MCF 10A (cell line): Measurements from ENCODE around the gene SLC35F4. TPM values are rescaled to one million over a fixed set of nuclear protein-coding genes. Genes with fewer than 3 reads are reported as not detected.

Experiments used
- BruUV-seq: library from RNA; stranded (reverse); fragments of 400-500 nt; replicated peaks from 2 replicates; lab custom pipeline; 2021; lab: Mats Ljungman, UMichigan
- CTCF ChIA-PET: fragments of 300-600 bp; sonication (Branson Sonifier 250); formaldehyde crosslinking; extraction: SDS; loops from one replicate; lab custom pipeline; 2021; ENCODE audit warnings: antibody characterized with exemption, inconsistent platforms; lab: Yijun Ruan, JAX
- POLR2A ChIA-PET: fragments of 300-600, 350-650 bp; sonication (Branson Sonifier 250); formaldehyde crosslinking; extraction: SDS; loops from one replicate; lab custom pipeline; 2020; ENCODE audit warnings: antibody characterized with exemption, inconsistent platforms; lab: Yijun Ruan, JAX
- DNase-seq: peaks from one replicate; pipeline ENCODE4 v3.0.0-alpha.2; 2018; ENCODE audit not compliant: unreplicated experiment
- H3K27ac Mint-ChIP-seq: one replicate; pipeline ENCODE4 v1.8.0; 2022; ENCODE audit warnings: mild to moderate bottlenecking, low read depth, mixed read lengths; ENCODE audit not compliant: unreplicated experiment
- H3K27me3 Mint-ChIP-seq: one replicate; pipeline ENCODE4 v1.8.0; 2022; ENCODE audit warnings: mixed read lengths; ENCODE audit not compliant: insufficient read depth, unreplicated experiment
- H3K36me3 Mint-ChIP-seq: one replicate; pipeline ENCODE4 v1.8.0; 2022; ENCODE audit warnings: mild to moderate bottlenecking, moderate library complexity, mixed read lengths; ENCODE audit not compliant: insufficient read depth, unreplicated experiment
- H3K4me1 Mint-ChIP-seq: one replicate; pipeline ENCODE4 v1.8.0; 2022; ENCODE audit warnings: mixed read lengths; ENCODE audit not compliant: insufficient read depth, unreplicated experiment
- H3K4me3 Mint-ChIP-seq: one replicate; pipeline ENCODE4 v1.8.0; 2022; ENCODE audit warnings: mild to moderate bottlenecking, moderate library complexity, mixed read lengths; ENCODE audit not compliant: unreplicated experiment
- H3K9me3 Mint-ChIP-seq: one replicate; pipeline ENCODE4 v1.8.0; 2022; ENCODE audit warnings: mixed read lengths; ENCODE audit not compliant: unreplicated experiment
- intact Hi-C: fragments of 100-400 bp; cut with micrococcal nuclease; formaldehyde crosslinking; loops from 2 replicates; pipeline ENCODE4 v1.14.1; 2022
- total RNA-seq: library from RNA; stranded (reverse); gene quantifications from 2 replicates; pipeline ENCODE4 v1.2.3, GENCODE V29; 2022
- TF ChIP-seq, protein P1 (sequence below): fragments of 200-600 bp; IDR thresholded peaks from one replicate; pipeline ENCODE4 v1.8.0; 2022; ENCODE audit warnings: antibody characterized with exemption, mild to moderate bottlenecking; ENCODE audit not compliant: unreplicated experiment

Gene SLC35F4
- total RNA-seq, 1 experiment from 2014 or later = not detected

DNA sequence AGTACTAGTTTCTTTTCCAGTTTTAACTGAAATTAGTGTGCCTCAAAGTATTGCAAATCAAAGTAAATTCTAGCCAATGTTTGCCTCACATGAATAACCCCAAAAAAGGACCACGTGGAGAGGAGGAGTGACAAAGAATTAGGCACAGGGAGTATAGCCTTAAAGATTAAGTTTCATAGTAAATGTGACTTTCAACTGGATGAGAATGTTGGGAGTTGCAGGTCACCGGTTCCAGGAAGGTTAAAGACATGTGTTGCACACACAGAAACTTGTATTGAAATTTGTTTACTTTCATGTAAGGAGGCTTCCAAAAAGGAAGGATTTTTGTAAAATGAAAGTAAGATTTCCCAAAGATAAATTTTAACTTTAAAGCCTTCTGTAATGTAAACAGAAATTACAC lies 283.1 kb downstream of the SLC35F4 start:
- CTCF ChIA-PET = no interaction called here
- TF ChIP-seq, protein P1, sequence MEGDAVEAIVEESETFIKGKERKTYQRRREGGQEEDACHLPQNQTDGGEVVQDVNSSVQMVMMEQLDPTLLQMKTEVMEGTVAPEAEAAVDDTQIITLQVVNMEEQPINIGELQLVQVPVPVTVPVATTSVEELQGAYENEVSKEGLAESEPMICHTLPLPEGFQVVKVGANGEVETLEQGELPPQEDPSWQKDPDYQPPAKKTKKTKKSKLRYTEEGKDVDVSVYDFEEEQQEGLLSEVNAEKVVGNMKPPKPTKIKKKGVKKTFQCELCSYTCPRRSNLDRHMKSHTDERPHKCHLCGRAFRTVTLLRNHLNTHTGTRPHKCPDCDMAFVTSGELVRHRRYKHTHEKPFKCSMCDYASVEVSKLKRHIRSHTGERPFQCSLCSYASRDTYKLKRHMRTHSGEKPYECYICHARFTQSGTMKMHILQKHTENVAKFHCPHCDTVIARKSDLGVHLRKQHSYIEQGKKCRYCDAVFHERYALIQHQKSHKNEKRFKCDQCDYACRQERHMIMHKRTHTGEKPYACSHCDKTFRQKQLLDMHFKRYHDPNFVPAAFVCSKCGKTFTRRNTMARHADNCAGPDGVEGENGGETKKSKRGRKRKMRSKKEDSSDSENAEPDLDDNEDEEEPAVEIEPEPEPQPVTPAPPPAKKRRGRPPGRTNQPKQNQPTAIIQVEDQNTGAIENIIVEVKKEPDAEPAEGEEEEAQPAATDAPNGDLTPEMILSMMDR = no peak
- Mint-ChIP-seq H3K4me1 (no peaks in the 10 kb centered on the region), H3K27me3 (no peaks in the 10 kb centered on the region), H3K36me3 (no peaks in the 10 kb centered on the region), H3K9me3 (peaks cover 4% of the 10 kb centered on the region), H3K4me3 (no peak overlapping the region), H3K27ac (no peak overlapping the region)
- no peak for DNase-seq
- intact Hi-C loops = no loop called here
- POLR2A ChIA-PET = no interaction called here
- no TSS peak for BruUV-seq

DNA sequence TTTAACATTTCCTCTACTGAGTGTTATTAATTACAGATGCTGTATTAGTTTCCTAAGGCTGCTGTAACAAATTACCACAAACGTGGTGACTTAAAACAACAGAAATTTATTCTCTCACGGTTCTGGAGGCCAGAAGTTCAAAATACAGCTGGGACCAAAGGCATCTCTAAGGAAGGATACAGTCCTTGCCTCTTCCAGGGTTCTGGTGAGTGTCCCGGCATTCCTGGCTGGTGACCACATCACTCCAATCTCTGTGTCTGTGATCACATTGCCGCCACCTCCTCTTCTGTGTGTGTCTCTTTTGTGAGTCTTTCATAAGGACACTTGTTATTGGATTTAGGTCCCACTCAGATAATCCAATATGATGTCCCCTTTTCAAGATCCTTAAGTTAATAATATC lies 287.1 kb downstream of the SLC35F4 start:
- Mint-ChIP-seq H3K36me3 (no peaks in the 10 kb centered on the region), H3K9me3 (no peaks in the 10 kb centered on the region), H3K4me3 (no peak overlapping the region), H3K27me3 (no peaks in the 10 kb centered on the region), H3K4me1 (no peaks in the 10 kb centered on the region), H3K27ac (no peak overlapping the region)
- intact Hi-C loops = no loop called here
- ChIA-PET CTCF (interaction anchor here (1.3 kb wide), 1 partner anchor 494 kb away, joined by 4 read pairs; no protein-coding TSS in a partner anchor), POLR2A (interaction anchor here (0.5 to 1.1 kb wide), 2 partner anchors 24 to 78 kb away, joined by 3 to 4 read pairs; no protein-coding TSS in a partner anchor)
- TF ChIP-seq, protein P1 = no peak
- BruUV-seq = no TSS peak
- no peak for DNase-seq

DNA sequence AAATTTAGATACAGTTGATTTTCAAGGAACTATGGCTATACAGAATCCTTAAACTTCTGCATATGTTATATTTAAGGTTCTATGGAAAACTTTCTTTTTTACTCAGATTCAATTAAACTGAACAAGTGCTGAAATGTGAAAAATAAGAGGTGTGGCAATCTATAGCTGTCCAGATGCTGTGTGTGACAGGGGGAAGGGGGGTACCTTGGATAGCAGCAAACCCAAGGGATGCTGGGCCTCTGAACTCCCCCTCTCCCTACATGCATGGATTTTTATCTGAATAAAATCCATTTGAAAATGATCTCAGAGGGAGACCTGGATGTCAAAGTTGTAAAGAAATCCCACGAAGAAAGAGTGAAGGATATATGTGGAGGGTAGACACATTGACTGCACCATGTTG lies 289.4 kb downstream of the SLC35F4 start:
- no peaks in the 10 kb centered on the region for H3K36me3 Mint-ChIP-seq
- TF ChIP-seq, protein P1 = no peak
- H3K4me3 Mint-ChIP-seq = no peak overlapping the region
- no peak for DNase-seq
- POLR2A ChIA-PET = no interaction called here
- H3K27me3 Mint-ChIP-seq = no peaks in the 10 kb centered on the region
- no peak overlapping the region for H3K27ac Mint-ChIP-seq
- intact Hi-C loops = no loop called here
- CTCF ChIA-PET = interaction anchor here (1.5 to 1.8 kb wide), 2 partner anchors 91 to 496 kb away, joined by 3 to 6 read pairs; no protein-coding TSS in a partner anchor
- H3K9me3 Mint-ChIP-seq = no peaks in the 10 kb centered on the region
- no TSS peak for BruUV-seq
- H3K4me1 Mint-ChIP-seq = no peaks in the 10 kb centered on the region

DNA sequence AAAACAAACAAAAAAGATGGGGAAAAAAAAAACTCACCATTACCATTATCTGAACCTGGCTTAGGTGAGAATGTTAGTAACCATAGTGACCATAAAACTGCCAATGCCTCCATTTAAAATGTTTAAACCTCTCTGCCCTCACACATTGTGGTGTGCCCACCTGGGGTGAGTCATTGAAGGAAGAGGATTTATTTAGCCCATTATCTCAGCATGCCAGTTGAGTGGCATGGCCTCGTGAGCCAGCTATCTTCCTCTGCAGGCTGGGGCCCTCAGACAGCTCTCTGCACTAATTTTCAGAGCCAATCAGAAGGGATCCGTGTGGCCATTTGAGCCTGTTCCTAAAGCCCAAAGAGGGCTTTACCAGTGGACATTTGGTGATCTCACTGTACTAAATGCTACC lies 290.4 kb downstream of the SLC35F4 start:
- Mint-ChIP-seq H3K36me3 (no peaks in the 10 kb centered on the region), H3K27me3 (no peaks in the 10 kb centered on the region), H3K27ac (no peak overlapping the region), H3K4me1 (no peaks in the 10 kb centered on the region), H3K4me3 (no peak overlapping the region), H3K9me3 (no peaks in the 10 kb centered on the region)
- no TSS peak for BruUV-seq
- DNase-seq = no peak
- intact Hi-C loops = no loop called here
- CTCF ChIA-PET = interaction anchor here (1.5 to 1.8 kb wide), 2 partner anchors 89 to 497 kb away, joined by 3 to 6 read pairs; no protein-coding TSS in a partner anchor
- TF ChIP-seq, protein P1 = no peak
- POLR2A ChIA-PET = interaction anchor here (0.6 to 0.7 kb wide), 2 partner anchors 16 to 32 kb away, joined by 3 to 5 read pairs; no protein-coding TSS in a partner anchor
